Suprapubic skin (tissue), 4 donors: ENCODE results near the gene APOBEC3H. TPM values are rescaled to one million over a fixed set of nuclear protein-coding genes. Genes with fewer than 3 reads are reported as not detected.
A peak's percentile ranks its signal among the peaks of the same experiment; 100 is the strongest.
"Not testable (repeated sequence)": the region's sequence is repeated elsewhere in the genome, so short reads cannot be mapped to it uniquely, and the experiment has no call there.

Experiments used
- DNase-seq, 2 donors: peaks; one replicate each; pipeline ENCODE4 v3.0.0-alpha.2; 2019; ENCODE audit warnings: low spot score in 2 of 2
- H3K27ac ChIP-seq: fragments of 200-600 bp; sonication (generic); one replicate; pipeline ENCODE4 v1.5.1; 2019
- H3K27me3 ChIP-seq: fragments of 200-600 bp; sonication (generic); one replicate; pipeline ENCODE4 v1.5.1; 2019
- H3K36me3 ChIP-seq: fragments of 200-600 bp; sonication (generic); one replicate; pipeline ENCODE4 v1.5.1; 2019
- H3K4me1 ChIP-seq: fragments of 200-600 bp; sonication (generic); one replicate; pipeline ENCODE4 v1.5.1; 2019
- H3K4me3 ChIP-seq: fragments of 200-600 bp; sonication (generic); one replicate; pipeline ENCODE4 v1.5.1; 2019; ENCODE audit warnings: mild to moderate bottlenecking
- H3K9me3 ChIP-seq: fragments of 200-600 bp; sonication (generic); one replicate; pipeline ENCODE4 v1.5.1; 2019
- EP300 ChIP-seq: sonication (generic); formaldehyde crosslinking; IDR thresholded peaks from one replicate; pipeline ENCODE4 v1.6.1; 2017; ENCODE audit warnings: antibody characterized with exemption
- POLR2A ChIP-seq, 2 donors: fragments of 450-650 bp; IDR thresholded peaks; one replicate each; pipeline ENCODE4 v1.6.1; 2017; ENCODE audit warnings: antibody characterized with exemption in 2 of 2, mild to moderate bottlenecking in 2 of 2, moderate library complexity in 2 of 2
- POLR2AphosphoS5 ChIP-seq, 3 donors: sonication (generic); formaldehyde crosslinking; IDR thresholded peaks; one replicate each; pipeline ENCODE4 v1.6.1; 2017; ENCODE audit warnings: antibody characterized with exemption in 3 of 3
- WGBS: methylation state at CpG from one replicate; pipeline ENCODE4 v1.1.5; 2018; 5-methylcytosine and 5-hydroxymethylcytosine counted together
- total RNA-seq, 4 donors: library from RNA; depleted of rRNA; stranded (reverse); fragments of >200 nt; gene quantifications; one replicate each; pipeline ENCODE4 v1.1.0, GENCODE V29; 2016
- TF ChIP-seq, protein P1 (sequence below), 2 donors: fragments of 200-600 bp in 1 of 2; fragments of 450-650 bp in 1 of 2; sonication (generic) in 1 of 2; IDR thresholded peaks; one replicate each; pipeline ENCODE4 v1.5.1; 2016 to 2019; ENCODE audit warnings: antibody characterized with exemption in 2 of 2, mild to moderate bottlenecking in 1 of 2, moderate library complexity in 1 of 2

APOBEC3H gene
- total RNA-seq, 4 donors from 2014 or later, result 0.52 TPM; not detected in 3

DNA sequence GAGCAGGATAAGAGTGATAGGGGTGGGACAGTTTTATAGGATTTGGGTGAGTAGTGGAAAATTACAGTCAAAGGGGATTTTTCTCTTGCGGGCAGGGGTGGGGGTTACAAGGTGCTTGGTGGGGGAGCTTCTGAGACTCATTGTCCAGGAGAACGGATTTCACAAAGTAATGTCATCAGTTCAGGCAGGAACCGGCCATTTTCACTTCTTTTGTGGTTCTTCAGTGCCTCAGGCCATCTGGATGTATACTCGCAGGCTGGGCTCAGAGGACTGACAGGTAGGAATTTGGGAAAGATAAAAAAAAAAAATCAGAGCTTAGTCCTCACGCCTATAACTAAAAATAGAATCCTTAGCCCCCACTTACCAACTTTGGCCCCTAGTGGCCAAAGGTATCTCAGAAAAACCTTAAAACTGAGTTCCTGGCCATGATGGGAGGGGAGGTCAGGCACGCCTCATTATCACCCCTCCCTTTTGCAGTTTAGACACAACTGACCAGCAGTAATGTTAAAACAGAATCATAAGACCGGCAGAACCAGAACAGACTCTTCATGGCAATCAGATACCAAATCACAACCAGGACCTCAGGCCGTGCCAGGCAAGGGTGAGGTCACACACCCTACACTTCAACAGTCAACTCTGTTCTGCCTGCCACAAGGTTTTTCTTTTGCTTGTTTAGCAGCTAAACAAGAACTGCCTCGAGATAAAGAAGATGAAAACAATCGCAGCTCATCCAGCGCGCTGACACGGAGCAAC, 28.8 kb upstream of the APOBEC3H start:
- H3K9me3 ChIP-seq, result no peaks in the 10 kb centered on the region
- 72% methylated on average over 12 of the region's 13 CpGs for WGBS

DNA sequence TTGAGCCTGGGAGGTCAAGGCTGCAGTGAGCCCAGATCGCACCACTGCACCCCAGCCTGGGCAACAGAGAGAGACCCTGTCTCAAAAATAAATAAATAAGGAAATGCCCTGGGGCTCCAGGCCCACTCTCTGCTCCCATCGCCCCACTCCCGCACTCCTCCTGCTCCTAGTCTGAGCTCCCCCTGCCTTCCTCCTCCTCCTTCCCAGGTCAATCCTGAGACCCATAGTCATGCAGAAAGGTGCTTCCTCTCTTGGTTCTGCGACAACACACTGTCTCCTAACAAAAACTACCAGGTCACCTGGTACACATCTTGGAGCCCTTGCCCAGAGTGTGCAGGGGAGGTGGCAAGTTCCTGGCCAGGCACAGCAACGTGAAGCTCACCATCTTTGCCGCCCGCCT, 26.9 kb upstream of the APOBEC3H start:
- Histone ChIP-seq H3K27ac (no peak overlapping the region), H3K4me3 (no peak overlapping the region), H3K4me1 (no peaks in the 10 kb centered on the region), H3K27me3 (no peaks in the 10 kb centered on the region), H3K9me3 (no peaks in the 10 kb centered on the region), H3K36me3 (no peaks in the 10 kb centered on the region)
- WGBS, result 91% methylated on average over 7 of the region's 7 CpGs
- DNase-seq, result no peak
- TF ChIP-seq POLR2A (IDR thresholded peaks at IDR 0.05) (no peak), EP300 (no peak), POLR2AphosphoS5 (IDR thresholded peaks at IDR 0.05) (no peak)
- TF ChIP-seq, protein P1, sequence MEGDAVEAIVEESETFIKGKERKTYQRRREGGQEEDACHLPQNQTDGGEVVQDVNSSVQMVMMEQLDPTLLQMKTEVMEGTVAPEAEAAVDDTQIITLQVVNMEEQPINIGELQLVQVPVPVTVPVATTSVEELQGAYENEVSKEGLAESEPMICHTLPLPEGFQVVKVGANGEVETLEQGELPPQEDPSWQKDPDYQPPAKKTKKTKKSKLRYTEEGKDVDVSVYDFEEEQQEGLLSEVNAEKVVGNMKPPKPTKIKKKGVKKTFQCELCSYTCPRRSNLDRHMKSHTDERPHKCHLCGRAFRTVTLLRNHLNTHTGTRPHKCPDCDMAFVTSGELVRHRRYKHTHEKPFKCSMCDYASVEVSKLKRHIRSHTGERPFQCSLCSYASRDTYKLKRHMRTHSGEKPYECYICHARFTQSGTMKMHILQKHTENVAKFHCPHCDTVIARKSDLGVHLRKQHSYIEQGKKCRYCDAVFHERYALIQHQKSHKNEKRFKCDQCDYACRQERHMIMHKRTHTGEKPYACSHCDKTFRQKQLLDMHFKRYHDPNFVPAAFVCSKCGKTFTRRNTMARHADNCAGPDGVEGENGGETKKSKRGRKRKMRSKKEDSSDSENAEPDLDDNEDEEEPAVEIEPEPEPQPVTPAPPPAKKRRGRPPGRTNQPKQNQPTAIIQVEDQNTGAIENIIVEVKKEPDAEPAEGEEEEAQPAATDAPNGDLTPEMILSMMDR (IDR thresholded peaks at IDR 0.05), result no peak

More for the DNA sequence above, 28.8 kb upstream of the APOBEC3H start:
- Histone ChIP-seq H3K36me3 (no peaks in the 10 kb centered on the region), H3K27ac (no peak overlapping the region), H3K4me1 (no peaks in the 10 kb centered on the region), H3K27me3 (no peaks in the 10 kb centered on the region), H3K4me3 (no peak overlapping the region)
- TF ChIP-seq EP300, result no peak
- no peak for TF ChIP-seq POLR2A (IDR thresholded peaks at IDR 0.05)
- TF ChIP-seq, protein P1 (IDR thresholded peaks at IDR 0.05), result no peak
- TF ChIP-seq POLR2AphosphoS5 (IDR thresholded peaks at IDR 0.05), result no peak
- DNase-seq, result no peak

DNA sequence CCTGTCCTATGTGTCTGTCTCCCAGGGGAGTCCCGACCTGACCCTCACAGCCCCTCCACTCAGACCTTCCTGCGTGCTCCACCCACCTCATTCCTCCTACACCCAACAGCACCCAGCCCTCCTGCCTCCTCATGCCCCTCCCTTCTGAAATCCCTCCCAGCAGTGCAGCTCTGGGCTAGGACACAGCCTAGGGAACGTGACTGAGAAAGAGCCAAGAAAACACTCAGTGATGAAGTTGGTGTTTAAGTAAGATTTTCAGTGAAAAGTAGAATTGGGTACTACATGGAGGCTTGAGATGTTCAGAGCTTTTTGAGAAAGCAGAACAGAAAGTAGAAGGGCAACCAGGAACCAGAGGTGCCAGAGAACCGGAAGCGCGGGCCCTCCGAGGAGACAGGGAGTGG, 24.5 kb upstream of the APOBEC3H start:
- WGBS, result 75% methylated on average over 6 of the region's 7 CpGs
- not testable (repeated sequence) for H3K4me3 ChIP-seq, H3K4me1 ChIP-seq, H3K36me3 ChIP-seq, H3K9me3 ChIP-seq, H3K27me3 ChIP-seq, DNase-seq, H3K27ac ChIP-seq

DNA sequence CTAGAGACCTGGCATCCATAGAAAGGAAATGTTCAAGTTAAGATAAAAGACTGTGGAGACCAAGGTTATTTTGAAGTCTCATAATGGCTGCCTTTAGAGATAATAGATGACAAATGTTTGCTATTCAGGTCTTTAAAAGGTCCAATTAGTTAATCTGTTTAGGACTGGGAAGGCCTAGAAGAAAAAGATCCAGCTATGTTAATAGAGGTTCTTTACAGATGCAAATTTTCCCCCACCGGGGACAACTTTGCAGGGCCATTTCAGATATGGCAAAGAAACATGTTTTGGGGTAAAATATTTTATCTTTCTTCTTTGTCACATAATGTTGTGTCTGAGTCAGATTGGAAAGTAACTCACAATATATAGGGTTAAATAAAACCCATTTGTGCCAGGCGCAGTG, 23.1 kb upstream of the APOBEC3H start:
- Histone ChIP-seq H3K4me1 (peaks cover 13% of the 10 kb centered on the region), H3K9me3 (no peaks in the 10 kb centered on the region), H3K36me3 (no peaks in the 10 kb centered on the region), H3K4me3 (no peak overlapping the region), H3K27me3 (no peaks in the 10 kb centered on the region), H3K27ac (no peak overlapping the region)
- DNase-seq, result no peak
- no peak for TF ChIP-seq POLR2A (IDR thresholded peaks at IDR 0.05)
- TF ChIP-seq, protein P1 (IDR thresholded peaks at IDR 0.05), result no peak
- TF ChIP-seq POLR2AphosphoS5 (IDR thresholded peaks at IDR 0.05), result no peak
- no peak for TF ChIP-seq EP300
- WGBS, result 46% methylated on average over 2 of the region's 2 CpGs

DNA sequence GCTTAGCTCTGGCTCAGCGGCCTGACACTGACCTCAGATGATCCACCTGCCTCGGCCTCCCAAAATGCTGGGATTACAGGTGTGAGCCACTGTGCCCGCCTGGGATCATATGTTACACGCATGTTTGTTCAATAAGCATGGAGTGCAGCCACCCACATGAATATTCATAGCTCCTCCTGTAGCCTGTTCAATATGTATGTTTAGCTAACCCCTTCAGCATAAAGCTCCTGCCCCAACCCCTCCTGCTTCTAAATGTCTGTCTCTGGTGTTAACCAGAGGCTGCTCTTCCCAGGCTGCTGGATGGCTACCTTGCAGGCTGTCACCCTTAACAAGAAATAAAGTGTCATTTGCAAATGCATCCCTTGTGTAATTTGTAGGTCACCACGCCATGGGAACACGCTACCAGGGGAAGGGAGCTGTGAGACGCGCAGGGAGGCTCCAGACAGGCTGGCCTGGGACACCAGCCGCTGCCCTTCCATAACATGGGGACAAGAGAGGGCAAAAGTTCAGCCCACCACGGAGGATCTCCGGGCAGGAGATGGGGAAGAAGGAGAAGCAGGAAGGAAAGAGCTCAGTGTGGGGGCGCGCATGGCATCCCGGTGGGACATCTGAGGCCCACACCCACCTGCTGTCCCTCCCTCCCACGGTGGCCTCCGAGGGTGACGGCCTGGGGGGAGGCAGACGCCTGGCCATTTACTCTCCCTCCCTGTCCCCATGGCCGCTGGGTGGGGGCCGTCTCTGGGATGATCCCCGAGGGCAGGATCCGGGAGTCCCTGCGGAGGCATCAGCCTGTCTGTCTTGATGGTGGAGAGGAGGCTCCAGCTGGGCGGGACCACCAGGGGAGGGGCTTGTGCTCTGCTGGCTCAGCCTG, 20.7 kb upstream of the APOBEC3H start:
- H3K4me3 ChIP-seq, result peak overlapping the region; percentile 57
- not testable (repeated sequence) for H3K36me3 ChIP-seq, H3K27ac ChIP-seq, H3K27me3 ChIP-seq, H3K9me3 ChIP-seq, DNase-seq
- 78% methylated on average over 3 of the region's 24 CpGs for WGBS
- peaks cover 13% of the 10 kb centered on the region for H3K4me1 ChIP-seq
